ENCODE results near the gene IRF6.

DNA sequence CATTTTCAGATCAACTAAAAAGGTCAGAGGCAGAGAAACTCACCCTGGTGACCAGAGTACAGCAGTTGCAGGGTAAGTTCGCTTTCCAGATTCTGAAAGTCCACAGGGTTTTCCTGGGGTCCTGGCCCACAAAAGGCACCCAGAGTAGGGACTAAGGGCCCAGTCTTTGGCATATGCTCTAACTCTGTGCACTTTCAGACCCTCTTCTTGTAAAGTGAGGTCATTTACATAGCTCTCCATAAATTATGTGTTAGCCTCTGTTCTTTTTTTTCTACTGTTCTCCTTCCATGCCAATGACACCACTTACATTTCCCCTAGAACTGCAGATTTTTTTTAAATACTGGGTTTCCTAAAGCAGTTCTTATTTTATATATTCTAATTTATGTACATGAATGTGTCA lies 27.8 kb downstream of the IRF6 start:
- TF ChIP-seq, protein P1, sequence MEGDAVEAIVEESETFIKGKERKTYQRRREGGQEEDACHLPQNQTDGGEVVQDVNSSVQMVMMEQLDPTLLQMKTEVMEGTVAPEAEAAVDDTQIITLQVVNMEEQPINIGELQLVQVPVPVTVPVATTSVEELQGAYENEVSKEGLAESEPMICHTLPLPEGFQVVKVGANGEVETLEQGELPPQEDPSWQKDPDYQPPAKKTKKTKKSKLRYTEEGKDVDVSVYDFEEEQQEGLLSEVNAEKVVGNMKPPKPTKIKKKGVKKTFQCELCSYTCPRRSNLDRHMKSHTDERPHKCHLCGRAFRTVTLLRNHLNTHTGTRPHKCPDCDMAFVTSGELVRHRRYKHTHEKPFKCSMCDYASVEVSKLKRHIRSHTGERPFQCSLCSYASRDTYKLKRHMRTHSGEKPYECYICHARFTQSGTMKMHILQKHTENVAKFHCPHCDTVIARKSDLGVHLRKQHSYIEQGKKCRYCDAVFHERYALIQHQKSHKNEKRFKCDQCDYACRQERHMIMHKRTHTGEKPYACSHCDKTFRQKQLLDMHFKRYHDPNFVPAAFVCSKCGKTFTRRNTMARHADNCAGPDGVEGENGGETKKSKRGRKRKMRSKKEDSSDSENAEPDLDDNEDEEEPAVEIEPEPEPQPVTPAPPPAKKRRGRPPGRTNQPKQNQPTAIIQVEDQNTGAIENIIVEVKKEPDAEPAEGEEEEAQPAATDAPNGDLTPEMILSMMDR (IDR thresholded peaks at IDR 0.05; ENCODE audit: low read depth, low read length): no peak
- TF ChIP-seq POLR2A (IDR thresholded peaks at IDR 0.05; ENCODE audit: extremely low read depth, insufficient read length) (no peak), MYC (IDR thresholded peaks at IDR 0.05; ENCODE audit: low read depth, low read length) (no peak)
- TF ChIP-seq, protein P2, sequence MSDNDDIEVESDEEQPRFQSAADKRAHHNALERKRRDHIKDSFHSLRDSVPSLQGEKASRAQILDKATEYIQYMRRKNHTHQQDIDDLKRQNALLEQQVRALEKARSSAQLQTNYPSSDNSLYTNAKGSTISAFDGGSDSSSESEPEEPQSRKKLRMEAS (IDR thresholded peaks at IDR 0.05; ENCODE audit: low read depth, low read length): no peak

Data from NB4 (cell line).